GM12891 (cell line): ENCODE measurements around the gene FBN1.

Source experiments
- POLR2A ChIP-seq: IDR thresholded peaks from 2 replicates; pipeline ENCODE4 v1.6.1; 2011; ENCODE audit warnings: low read depth, low read length, control low read depth
- POLR2AphosphoS5 ChIP-seq: IDR thresholded peaks from 2 replicates; pipeline ENCODE4 v1.6.1; 2011; ENCODE audit warnings: low read depth, low read length, control low read depth
- POU2F2 ChIP-seq: IDR thresholded peaks from 2 replicates; pipeline ENCODE4 v1.6.1; 2011; ENCODE audit warnings: low read depth, mild to moderate bottlenecking, control low read depth, low read length, moderate library complexity
- TAF1 ChIP-seq: IDR thresholded peaks from 2 replicates; pipeline ENCODE4 v1.6.1; 2011; ENCODE audit warnings: low read depth, low read length, control low read depth

DNA sequence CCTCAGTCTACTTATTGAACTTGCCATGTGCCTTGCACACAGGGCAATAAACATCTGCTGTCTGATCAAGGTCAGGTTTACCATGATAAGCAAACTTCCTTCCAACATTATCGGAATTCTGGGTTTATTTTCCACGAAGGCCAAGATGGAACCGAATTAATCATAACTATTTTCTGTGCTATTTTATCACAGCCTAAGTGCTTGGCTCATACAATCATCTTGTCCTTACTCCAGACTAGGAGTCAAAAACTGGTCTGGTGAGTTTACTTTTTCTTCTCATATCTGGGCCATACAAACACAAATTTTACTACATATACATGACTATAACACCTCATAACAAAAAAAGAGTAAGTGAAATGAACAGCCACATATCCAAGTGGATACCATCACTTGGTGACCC is 2.3 kb downstream of the FBN1 start:
- TF ChIP-seq POLR2A (no peak), TAF1 (no peak), POLR2AphosphoS5 (no peak), POU2F2 (no peak)
